HG03439 (cell line): ENCODE data around the gene RICTOR.

Source experiments
- ATAC-seq: cut with Tn5 transposase; IDR thresholded peaks from one replicate; pipeline ENCODE4 v1.9.1; 2021; ENCODE audit warnings: mild to moderate bottlenecking, moderate library complexity; ENCODE audit not compliant: unreplicated experiment

Gene RICTOR

DNA sequence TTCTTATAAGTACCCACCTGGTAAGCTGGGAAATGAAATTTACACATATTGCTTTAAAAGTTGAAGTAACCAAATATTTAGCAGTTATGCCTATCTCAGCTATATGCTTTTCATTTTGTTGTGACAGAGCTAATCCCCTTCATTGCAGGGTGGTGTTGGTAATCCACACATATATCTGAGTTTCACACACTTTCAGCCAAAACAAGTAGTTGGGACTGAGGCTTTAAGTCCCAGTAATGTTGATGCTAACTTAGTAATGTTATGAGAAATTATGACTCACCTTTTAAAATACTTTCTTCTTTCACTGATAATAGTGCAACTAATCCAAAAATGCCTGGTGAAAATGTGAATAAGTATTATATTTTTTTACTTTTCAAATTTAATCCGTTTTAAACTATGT lies 19.2 kb upstream of the RICTOR start:
- no peak for ATAC-seq

DNA sequence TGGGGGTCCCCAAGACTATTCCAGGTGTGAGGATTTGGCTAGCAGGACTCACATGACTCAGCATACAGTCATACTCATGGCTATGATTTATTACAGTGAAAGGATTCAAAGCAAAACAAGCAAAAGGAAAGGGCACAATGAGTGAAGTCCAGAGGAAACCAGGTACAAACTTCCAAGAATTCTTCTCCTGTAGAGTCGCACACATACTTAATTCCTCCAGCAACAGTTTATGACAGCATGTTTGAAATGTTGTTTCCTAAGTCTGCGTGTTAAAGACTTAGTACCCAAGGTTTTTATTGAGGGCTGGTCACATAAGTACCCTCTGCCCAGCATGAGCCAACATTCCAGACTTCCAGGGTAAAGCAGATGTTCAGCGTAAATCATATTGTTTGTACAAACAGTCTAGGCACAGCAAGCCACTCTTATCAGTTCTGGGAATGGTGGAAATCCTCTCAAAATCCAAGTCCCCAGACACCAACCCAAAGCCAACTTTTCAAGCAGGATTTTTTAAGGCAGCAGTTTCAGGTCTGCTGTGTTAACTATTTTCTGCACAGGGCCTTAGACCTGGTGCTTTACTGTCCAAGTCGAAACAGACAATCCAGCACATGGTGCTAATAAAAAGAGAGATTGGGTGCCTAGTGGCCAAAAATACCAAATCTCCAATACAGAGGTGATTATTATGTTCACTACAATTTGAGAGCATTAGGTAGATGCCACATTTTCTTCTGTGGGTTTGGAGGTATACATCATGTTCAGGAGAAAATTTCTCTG lies 18.6 kb upstream of the RICTOR start:
- no peak for ATAC-seq

DNA sequence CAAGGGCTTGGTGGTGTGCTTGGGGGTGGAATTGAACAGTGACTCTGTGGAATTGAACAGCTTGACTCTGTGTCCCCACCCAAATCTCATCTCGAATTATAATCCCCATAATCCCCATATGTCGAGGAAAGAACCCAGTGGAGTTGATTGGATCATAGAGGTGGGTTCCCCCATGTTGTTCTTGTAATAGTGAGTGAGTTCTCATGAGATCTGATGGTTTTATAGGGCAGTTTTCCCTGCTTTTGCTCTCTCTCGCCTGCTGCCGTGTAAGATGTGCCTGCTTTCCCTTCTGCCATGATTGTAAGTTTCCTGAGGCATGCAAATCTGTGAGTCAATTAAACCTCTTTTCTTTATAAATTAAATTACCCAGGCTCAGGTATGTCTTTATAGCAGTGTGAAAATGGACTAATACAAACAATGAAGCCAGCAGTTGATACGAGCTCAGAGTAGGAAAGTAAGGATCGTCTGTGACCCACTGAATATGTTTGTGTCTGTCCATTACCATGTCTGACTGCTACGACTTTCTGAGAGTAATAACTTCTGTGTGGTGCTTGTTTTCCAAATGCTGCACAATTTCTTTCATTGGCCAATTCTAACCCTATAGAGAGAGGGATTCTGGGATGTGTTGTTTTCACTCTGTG lies 17.9 kb upstream of the RICTOR start:
- ATAC-seq = no peak

DNA sequence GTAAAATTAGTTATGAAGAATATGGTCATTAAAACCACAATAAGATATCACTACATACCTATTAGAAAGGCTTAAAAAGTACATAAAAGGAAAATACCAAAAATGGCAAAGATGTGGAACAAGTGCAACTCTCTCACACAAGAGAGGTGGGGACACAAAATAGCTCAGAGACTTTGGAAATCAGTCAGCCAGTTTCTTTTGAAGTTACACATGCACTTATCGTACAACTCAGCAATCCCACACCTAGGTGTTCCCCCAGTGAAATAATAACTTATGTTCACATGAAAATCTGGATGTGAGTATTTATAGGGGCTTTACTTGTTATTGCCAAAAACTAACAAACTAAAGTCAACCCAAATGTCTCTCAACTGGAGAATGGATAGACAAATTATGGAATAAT lies 9.8 kb upstream of the RICTOR start:
- ATAC-seq = no peak

DNA sequence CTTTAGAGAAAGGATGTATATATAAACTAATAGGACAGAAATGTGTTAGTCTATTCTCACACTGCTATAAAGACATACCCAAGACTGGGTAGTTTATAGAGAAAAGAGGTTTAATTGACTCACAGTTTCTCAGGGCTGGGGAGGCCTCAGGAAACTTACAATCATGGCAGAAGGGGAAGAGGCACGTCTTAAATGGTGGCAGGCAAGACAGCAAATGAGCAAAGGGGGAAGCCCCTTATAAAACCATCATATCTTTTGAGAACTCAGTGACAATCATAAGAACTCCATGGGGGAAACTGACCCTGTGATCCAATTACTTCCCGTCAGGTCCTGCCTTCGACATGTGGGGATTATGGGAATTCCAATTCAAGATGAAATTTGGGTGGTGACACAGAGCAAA lies 8.8 kb upstream of the RICTOR start:
- no peak for ATAC-seq

DNA sequence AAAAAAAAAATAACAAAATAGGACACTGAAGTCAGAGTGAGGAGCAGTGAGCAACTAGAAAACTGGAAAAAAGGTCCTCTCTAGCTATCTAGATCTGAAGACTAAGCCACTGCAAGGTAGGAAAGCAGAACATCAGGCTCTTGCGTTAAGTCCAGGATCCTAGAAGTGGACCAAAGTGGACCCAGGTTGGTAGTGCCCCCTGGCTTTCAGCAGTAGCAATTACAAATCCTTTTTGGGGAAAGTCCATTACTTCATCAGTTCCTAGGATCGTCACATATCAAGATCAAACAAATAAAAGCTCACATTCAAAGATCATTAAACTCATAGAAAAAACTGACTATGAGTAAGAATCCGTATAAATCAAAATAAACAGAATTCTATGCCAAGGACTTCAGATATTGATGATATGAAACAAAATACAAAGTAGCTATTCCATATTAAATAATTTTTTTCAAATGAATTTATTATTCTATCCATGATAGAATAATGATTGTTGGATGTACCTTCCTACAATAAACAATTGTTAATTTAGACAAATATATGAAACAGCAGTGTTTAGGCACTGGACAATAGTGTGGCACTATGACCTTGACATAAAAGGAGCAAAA lies 6.5 kb upstream of the RICTOR start:
- ATAC-seq = no peak

DNA sequence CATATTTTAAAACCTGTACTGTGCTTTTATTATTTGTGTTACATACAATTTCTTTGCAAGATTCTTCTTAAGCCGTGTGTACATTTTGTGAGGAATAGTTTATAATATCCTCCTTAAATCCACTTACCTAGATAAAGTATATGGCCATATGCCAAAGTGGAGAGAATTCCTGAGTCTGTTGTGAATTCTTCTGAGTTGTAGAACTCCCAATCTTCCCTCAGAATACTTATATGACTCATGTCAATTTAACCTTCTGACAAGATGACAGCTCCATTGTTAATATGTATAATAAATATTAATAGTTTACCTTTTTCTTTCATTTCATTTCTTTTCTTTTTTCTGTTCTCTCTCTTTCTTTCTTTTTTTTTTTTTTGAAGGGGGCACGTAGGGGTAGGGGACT lies 6.0 kb upstream of the RICTOR start:
- ATAC-seq = no peak

DNA sequence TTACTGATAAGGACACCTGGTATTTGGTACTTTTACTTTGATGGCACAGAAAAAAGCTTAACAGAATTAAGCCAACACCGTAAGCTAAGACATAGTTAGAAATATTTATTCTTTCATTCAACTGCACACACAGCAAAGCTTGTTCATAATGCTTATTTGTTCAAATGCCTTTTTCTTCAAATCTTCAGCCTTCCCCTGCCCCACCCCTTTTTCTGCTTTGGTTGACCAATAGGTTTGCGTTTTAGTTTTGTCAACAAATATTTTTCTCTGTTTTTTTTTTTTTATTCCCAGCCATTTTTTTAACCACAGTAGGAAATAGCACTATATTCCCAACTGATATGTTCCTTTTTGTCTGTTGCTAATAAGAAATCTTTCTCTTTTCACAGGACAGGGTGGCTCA lies 4.9 kb upstream of the RICTOR start:
- ATAC-seq = no peak

DNA sequence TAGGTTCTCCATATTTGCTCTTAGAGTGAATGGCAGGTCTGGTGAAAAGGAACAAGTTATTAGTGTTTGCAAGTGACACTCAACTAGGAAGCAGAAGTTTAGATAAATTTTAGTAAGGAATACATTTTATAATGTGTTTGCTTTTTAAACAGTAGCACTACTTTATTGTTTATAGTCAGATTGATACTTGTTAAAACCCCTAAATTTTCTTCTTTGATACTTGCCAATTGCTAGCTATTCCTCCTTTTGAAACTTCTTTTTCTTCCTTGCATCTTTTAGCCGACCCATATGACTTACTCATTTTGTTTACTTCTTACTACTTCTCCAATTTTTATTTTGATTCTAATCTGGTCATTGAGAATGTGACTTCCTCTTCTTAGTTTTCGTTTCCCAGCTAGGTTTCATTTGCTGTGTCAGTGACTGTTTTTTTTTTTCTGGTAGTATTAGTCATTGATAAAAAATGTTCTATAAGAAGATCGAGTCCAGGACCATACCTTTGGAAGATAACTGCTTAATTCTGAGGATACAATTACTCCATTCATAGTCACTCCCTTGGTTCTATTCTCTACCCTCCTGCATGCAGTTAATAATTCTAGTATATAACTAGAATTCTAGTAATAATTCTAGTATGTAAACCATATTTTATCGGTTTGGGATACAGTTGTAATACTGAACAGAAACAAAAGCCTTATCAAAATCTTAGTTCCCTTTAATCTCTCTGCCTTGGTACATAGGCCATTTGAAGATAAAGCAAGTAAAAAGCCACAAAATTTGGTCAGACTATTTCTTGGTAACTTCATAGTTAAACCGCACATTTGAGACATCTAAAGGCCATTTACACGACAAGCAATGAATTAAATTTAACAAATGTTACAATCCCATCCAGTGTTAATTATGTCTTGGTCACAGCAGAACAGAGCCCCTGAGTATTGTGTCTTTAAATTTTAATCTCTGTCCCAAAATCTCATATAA lies 2.8 kb upstream of the RICTOR start:
- ATAC-seq = no peak

DNA sequence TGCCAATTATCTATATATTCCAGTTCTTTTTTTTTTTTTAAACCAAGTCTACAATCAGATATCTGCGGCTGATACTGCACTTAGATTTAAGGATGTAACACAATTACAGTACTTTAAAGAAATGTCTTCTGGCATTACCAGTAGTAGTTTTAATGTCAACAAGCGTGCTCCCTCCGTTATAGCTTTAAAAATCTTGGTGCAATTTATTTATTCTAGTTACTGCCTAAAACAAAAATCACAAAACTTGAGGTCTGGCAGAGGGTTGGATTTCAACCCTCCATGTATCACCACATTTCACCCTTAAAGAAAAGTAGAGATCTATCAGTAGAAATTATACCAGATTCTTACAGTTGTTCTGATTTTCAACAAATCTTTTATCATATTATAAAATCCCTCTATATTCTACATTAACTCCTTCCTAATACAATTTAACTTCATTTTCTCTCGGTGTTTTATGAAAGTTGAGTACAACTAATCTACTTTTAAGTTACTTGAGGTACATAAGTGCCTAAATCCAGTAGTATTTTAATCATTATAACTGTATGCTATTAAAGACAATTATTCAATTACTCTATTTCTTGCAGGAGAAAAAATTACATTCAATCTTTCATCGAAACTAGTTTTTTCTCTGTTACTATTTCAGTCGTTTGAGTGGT lies 2.0 kb upstream of the RICTOR start:
- ATAC-seq = no peak

DNA sequence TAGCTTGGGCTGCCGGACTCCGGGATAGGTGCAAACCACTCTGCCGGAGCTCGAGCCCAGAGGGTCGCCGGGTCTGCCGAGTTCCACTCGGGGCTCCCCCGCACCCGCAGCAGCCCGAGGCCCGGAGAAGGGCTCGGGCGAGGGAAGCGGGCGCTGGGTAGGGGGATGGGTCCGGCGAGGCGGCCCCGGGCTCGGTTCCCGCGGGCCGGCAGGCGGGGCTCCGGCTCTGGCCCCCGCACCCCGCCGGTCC lies 507 bp downstream of the RICTOR start:
- ATAC-seq = peak; percentile 36

DNA sequence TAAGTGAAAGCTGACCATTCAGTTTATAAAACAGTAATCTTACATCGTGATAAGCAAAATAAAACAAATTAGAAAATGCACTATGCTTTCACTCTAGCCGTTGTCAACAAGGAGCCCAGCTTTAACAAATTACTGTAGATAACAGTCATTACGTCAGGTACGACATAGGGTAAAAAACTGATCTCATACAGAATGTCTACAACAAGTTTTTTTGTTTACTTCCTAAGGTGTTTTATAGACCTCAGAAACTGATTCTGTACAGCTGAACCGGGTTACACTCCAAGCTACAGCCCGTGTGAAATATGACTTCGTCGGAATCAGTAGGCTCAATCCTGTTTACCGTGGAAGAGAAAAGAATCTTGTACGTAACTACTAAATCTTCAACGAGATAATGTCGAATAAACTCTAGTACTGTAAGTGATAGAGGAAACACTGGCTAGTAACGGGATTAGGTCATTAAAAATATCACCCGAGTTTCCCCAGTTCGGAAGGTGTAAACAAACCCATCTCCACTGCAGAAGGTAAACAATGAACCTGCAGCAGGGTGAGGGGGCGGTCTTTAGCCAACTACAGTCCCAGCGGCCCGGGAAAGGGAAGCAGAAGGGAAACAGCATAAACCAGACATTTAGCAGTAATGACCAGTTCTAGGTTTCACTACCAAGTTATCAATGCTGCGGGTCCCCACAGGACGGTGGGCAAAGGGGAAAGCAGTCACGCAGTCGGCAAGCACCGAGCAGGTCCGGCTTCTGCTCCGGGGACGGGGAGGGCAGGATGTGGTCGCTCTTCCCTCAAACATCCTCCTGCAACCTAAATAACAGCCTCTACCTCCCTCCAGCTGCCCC lies 1.1 kb downstream of the RICTOR start:
- peak; percentile 30 for ATAC-seq

DNA sequence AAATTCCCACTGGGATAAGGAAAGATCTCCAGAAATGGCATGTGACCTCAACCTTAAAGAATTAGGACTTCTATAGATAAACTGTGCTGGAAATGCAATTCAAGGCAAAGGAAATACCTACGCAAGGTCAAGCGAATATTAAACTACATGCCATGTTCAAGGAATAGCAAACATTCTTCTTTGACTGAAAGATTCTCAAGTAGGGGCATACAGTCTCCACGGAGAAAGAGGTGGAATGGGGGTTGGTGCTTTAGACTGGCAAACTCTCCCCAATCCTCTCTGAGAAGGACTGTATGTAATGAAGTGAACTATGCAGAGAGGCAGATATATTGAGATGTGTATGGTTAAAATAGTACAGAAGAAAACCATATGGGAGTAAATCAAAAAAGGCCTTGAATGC lies 6.1 kb downstream of the RICTOR start:
- ATAC-seq = no peak

DNA sequence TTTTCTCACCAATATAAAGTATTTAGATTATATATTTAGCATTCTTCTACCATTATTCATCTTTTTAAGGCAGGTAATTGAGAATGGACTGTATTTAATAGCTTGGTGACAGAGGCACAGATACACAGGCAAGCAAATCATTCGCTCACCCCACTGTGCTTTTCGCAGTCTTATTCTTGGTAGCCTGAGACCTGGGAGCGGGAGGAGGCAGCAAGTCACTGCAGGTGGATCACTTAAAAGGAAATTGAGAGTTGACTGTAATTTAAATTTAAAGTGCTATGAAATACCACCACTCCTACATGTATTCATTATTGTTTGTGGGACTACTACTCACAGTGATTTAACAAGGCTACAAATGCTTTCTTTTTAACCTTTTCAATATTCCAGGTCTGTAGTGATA lies 9.7 kb downstream of the RICTOR start:
- ATAC-seq = no peak

DNA sequence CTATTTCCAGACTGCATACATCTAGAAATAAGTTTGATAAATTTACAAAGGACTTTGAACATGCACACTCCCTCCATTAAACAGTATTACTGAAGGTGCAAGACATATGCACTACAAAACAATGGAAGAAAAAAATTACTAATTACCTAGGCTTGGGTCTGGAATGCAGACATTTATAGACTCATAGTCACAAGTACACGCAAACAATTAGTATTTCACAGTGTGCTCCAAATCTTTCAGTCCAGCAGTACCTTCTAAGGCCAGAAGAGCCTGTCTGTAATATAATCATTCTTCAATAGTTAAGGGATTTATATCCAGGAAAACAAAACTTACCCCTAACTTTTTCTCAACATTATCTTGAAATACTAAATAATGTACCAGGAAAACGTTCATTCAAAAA lies 11.2 kb downstream of the RICTOR start:
- ATAC-seq = no peak

DNA sequence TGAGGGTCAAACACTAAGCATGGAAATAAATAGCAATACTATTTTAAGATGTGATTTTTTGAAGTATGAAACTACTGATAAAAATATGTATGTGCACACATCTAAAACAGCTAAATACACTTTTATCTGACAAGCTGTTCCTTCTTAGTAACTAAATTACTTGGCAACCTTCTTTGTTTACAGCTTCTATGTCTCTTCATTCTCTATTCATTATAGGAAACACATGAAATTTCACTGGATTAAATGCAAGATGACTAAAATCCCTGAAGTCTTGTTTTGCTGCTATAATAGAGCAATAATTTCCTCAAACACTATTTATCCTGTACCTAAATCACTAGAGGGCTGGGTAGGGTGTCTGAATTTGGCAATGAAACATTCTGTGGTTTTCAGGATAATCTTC lies 11.7 kb downstream of the RICTOR start:
- ATAC-seq = no peak

DNA sequence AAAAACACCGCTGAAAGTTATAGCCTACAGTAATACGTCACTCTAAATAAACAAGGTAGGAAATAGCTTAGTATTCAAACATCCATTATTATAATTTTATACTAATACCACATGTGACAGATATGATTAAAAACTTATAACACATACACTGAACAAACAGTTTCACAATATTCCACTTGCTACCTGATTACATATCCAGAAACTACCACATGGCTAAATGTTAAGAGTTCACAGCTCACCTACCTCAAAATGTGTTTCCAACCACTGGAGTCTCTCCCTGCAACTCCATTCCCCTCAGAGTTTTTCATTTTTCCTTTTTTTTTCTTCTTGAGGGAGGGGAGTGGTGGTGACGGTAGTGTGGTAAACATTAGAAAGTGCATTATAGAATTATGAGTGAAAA lies 12.1 kb downstream of the RICTOR start:
- no peak for ATAC-seq

DNA sequence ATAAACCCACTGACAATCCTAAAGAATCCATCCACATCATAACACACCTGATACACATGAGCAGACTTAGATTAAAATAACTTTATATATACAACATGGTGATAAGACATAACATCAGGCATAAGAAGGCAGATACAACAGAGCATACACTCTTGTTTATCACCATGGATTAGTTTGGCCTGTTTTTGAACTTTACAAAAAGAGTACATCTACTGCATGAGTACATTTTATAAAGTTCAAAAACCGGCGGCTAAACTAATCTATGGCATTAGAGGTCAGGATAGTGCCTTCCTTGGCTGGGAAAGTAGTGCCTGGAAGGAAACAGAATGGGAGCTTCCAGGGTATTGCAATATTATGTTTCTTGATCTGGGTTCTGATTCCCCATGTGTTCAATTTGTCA lies 15.1 kb downstream of the RICTOR start:
- no peak for ATAC-seq

DNA sequence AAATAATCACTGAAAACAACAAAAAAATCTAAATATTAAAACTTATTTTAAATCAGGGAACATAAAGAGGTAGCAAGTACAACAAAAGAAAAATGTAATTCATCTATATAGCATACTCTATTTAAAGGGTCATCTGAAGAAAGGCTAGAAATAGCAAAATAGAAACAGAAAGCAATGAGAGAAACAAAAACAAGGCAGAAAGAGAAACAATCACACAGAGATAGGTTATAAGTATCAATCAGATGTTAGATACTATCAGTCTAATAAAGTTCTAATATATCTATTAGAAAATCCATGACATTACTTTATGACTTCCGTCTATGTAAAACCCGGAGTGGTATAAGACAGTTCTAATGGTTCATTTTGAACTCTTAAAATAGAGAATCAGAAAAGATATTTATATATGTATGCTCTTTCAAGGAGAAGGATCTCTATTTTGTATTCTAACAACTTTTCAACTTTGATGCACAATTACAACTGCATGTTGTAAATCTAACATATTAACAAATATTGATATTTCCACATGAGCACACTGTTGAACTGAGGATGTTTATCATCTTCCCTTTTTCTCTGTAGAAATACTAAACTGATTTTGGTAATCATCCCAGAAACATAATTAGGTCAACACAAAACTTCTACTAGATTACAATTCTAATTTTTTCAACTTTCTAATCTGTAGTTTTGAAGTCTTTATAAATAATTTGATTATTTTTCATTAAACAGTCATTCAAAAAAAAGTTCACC lies 15.8 kb downstream of the RICTOR start:
- ATAC-seq = peak; percentile 82
